Activated naive CD4-positive, alpha-beta T cell treated with Interleukin-2 at 50 U/mL for 16 hours (primary cell): ENCODE data around the gene UCHL3.

Source experiments
- DNase-seq: peaks from one replicate; pipeline ENCODE4 v3.0.0-alpha.2; 2020

The UCHL3 gene

DNA sequence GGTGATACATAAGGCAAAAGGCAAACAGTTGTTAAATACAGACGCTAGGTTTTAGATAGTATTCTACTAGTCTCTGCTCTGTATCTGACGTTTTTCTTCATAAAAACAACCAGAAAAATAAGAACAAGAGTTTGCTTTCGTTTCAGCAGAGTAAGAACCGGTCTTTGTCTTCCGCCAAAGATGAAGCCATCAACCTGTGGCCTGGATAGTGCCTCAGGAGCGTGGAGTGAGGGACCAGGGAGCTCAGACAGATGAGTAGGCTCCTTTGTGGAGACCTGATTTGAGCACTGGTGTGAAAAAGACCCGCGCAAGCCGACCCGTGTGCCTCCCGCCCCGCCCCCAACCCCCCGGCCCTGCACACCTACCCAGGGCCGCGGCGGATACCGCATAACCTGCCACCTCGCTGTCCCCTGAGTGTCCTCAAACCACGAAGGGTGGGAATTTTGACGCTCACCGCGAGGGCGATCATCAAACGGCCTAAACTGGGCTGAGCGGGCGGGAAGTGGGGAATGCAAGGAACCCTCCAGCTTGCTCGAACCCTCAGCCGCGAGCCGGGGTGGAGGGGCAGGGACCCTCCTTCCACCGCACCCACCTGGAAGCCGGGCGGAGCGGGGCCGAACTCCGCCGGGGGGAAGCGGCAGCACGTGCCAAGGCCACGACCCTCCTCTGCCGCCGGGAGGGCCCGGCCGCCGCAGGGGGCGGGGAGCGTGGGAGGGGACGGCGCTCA lies 85.7 kb downstream of the UCHL3 start:
- DNase-seq, result no peak

GRCh38 chr13:75635828-75636435 lies 86.3 kb downstream of the UCHL3 start, which contains the start of gene LMO7:
LMO7 (plus strand) TSS chr13:75636330; CDS start chr13:75636658, 328 bp downstream.
- DNase-seq, result peak; percentile 50

DNA sequence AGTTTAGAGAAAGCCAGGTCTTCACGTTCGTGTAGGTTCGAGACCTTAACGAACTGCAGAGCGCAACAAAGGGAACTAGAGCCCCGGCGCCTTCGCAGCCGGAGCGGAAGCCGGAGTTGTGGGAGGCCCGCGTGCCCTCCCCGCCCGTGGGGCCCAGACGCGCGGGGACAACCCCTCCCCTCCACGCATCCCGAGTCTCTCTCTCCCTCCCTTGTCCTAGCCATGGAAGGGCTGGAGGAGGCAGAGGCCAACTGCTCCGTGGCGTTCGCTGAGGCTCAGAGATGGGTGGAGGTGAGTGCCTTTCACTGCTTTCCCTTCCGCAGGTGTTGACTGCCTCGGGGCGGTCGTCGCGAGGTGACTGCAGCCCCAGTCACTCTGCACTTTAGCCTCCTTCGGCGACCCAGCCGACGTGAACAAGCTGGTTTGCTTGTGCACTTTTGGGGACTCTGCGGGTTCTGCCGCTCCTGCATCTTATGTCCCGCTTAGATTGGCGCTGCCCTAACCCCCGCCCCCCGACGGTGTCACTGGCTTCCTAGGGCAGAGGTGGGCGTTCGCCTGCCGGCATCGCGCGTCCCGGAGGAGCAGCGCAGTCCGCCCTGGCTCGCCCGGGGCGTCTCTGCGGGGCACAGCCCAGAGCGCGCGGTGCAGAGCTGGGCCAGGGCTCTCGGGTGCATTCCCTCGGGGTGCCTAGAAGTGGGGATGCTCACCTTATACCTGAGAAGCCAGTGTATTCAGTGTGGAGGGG lies 87.0 kb downstream of the UCHL3 start:
- DNase-seq, result peak; percentile 40

GRCh38 chr13:75637181-75637750 lies 87.7 kb downstream of the UCHL3 start:
- DNase-seq, result no peak

DNA sequence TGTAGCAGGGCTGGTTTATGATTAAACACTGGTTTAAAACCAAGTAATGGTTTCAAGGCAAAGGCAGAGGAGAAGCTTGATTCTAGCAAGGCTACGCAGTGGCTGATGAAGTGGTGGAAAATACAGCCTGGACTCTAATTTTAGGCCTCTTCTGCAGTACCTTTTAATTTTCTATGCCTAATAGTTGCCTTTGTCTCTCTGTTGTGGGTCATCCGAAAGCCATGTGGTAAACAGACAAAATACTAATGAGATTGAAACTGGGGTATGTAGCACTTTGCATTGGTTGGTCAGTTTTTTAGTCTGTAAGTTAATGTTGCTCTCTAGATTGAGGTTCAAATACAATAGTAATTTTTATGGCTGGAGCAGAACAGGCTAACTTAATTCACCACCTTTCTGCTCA lies 89.9 kb downstream of the UCHL3 start:
- no peak for DNase-seq

DNA sequence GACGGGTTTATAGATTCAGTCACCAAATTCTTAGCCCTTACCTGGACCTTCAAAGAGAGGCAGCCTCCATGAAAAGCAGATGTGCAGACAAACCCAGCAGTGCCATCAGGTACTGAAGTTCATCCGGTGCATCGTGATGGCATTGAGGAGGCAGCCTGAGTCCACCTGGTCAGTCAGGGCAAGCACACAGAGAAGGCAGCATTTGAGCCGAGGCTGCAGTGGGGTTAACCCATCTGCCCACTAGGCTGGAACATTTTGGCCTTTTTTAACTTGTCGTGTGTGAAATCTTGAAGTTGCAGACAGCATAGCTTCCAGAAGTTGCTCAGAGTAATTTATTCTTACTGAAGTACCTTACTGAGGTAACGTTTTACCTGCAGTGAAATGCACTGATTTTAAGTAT lies 91.4 kb downstream of the UCHL3 start:
- DNase-seq, result no peak

GRCh38 chr13:75643182-75643581 lies 93.6 kb downstream of the UCHL3 start:
- DNase-seq, result no peak

DNA sequence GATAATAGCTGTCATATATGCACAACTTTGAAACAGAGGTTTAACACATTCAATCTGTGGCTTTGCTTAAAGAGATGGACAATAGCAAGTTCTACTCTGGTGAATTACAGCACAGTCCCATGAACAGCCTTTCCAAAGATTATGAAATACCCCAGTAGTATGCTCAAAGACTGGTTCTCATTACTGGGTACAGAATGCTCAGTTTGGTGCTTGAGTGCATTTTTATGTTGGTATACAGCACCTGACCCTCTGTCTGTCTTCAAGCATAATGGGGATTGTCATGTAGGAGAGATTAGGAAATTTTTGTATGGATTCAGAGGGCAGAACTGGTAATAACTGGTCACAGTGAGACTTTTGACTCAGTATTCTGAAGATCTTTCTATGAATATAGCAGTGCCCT lies 94.1 kb downstream of the UCHL3 start:
- no peak for DNase-seq

DNA sequence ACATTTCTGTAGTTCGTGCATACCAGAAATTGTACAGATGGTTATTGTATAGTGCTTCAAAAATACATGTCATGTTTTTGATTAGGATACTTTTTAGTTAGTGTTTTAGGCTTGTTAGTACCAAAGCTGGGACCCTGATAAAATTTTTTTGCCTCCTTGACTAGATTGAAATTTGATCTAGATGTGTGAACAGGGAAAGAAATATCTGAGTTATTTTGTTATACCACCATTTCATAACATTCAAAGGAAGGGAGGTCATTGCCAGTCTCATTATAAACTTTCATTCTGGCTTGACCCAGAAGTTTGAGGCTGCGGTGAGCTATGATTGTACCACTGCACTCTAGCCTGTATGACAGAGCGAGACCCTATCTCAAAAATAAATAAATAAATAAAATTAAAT lies 95.5 kb downstream of the UCHL3 start:
- DNase-seq, result no peak

DNA sequence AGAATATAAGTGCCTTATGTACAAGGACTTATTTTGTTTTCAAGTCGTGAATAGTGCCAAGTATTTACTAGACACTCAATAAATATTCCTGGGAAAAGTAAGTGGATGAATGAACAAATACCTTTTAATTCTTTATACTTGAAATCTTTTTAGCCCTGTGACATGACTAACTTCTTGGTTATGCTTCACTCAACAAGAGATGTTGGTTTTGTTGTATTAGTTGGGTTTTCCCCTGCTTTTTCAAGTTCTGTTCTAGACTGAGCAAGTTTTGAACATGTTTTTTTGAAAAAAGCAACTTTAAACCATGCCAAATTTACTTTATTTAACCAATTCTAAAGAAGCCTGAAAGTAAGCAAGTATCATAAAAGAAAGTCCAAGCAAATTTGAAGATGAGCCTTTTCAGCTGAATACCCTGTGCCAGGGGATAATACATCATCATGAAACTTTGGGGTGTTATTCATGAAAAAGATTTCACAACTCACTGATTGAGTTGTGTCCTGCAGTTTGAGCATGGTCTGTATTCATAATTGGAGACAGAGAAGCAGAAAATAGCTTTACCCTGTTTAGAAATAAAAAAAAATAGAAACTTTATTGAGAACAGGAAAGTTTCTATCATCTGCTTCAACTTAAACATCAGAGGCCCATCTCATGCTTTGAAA lies 97.7 kb downstream of the UCHL3 start:
- no peak for DNase-seq

DNA sequence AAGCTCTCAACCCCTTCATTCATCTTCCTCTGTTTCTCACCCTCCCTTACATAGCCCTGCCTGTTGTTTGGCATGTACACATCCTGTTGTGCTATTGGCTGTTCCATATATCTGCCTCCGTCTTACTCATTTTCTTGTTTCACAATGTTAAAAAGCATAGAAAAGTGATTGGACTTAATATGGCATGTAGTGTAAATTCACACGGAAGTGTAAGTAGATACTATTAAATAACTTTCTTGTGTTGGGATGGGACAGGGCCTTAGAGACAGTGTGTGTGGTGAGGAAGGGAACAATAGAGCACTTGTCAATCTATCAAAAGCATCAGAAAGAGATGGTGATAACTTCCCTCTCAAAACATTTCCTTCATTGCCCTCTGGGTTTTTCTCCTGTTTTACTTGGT lies 98.9 kb downstream of the UCHL3 start:
- DNase-seq, result no peak

- no peak for DNase-seq
These were observed 101.4 kb downstream of the UCHL3 start for GRCh38 chr13:75651013-75651412.

DNA sequence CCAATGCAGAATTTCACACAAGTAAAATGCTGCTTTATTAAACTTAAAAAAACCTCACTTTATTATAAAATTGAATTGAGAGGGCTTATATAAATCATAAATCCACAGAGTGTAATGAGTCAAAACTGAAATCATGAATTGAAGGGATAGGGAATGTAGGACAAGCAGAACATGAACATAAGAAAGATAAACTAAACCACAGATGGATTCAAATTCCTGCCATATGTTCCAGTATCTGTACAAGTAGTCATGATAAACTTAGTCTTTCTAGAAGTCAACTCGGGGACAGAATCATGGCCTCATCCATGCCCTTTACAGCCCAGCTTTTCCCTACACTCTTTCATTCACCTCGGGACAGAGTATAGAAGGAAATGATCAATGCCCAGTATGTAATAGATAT lies 103.1 kb downstream of the UCHL3 start:
- DNase-seq, result no peak
